Measurements from ENCODE around the gene HIC2.
"Not testable (repeated sequence)": the region's sequence is repeated elsewhere in the genome, so short reads cannot be mapped to it uniquely, and the experiment has no call there.

Gene HIC2

GRCh38 chr22:21434378-21435233 is 17.4 kb downstream of the HIC2 start:
- not testable (repeated sequence) for H3K27ac ChIP-seq

- not testable (repeated sequence) for H3K27ac ChIP-seq
These were observed 19.0 kb downstream of the HIC2 start for GRCh38 chr22:21435998-21436810.

- H3K27ac ChIP-seq = not testable (repeated sequence)
These were observed 20.8 kb downstream of the HIC2 start for GRCh38 chr22:21438013-21438412.

GRCh38 chr22:21440018-21440636 is 23.0 kb downstream of the HIC2 start:
- H3K27ac ChIP-seq = not testable (repeated sequence)

- not testable (repeated sequence) for H3K27ac ChIP-seq
These were observed 23.5 kb downstream of the HIC2 start for GRCh38 chr22:21440676-21441075.

GRCh38 chr22:21441170-21441569 is 24.0 kb downstream of the HIC2 start:
- not testable (repeated sequence) for H3K27ac ChIP-seq

- H3K27ac ChIP-seq = not testable (repeated sequence)
These were observed 25.0 kb downstream of the HIC2 start for GRCh38 chr22:21442123-21442522.

GRCh38 chr22:21442646-21443045 is 25.5 kb downstream of the HIC2 start:
- H3K27ac ChIP-seq = not testable (repeated sequence)

- H3K27ac ChIP-seq = no peak overlapping the region
- TF ChIP-seq CTCF (conservative IDR thresholded peaks at IDR 0.05) = no peak
These were observed 26.0 kb downstream of the HIC2 start for GRCh38 chr22:21443057-21443734.

- TF ChIP-seq CTCF (conservative IDR thresholded peaks at IDR 0.05) = no peak
- H3K27ac ChIP-seq = no peak overlapping the region
These were observed 26.7 kb downstream of the HIC2 start for GRCh38 chr22:21443735-21444421.

GRCh38 chr22:21444701-21445436 is 27.7 kb downstream of the HIC2 start:
- TF ChIP-seq CTCF (conservative IDR thresholded peaks at IDR 0.05) = no peak
- no peak overlapping the region for H3K27ac ChIP-seq
